Stimulated activated CD4-positive, alpha-beta T cell treated with anti-CD3 and anti-CD28 coated beads, Interleukin-15, amount 100 ng/mL, for 1 hour (primary cell): ENCODE data around the gene PRUNE2.
"Not testable (repeated sequence)": the region's sequence is repeated elsewhere in the genome, so short reads cannot be mapped to it uniquely, and the experiment has no call there.

ENCODE experiments used
- DNase-seq, 2 donors: peaks; one replicate each; pipeline ENCODE4 v3.0.0-alpha.2; 2020; ENCODE audit warnings: low read depth in 1 of 2, low spot score in 1 of 2

PRUNE2 gene

GRCh38 chr9:76607730-76608436, 298.0 kb downstream of the PRUNE2 start:
- DNase-seq, result no peak

- DNase-seq, result no peak
These were observed 300.5 kb downstream of the PRUNE2 start for GRCh38 chr9:76605321-76605900.

GRCh38 chr9:76603931-76604570, 301.9 kb downstream of the PRUNE2 start:
- no peak for DNase-seq

- DNase-seq, result no peak
These were observed 302.4 kb downstream of the PRUNE2 start for GRCh38 chr9:76603448-76603895.

GRCh38 chr9:76602199-76602598, 303.7 kb downstream of the PRUNE2 start:
- no peak for DNase-seq

GRCh38 chr9:76600007-76600615, 305.8 kb downstream of the PRUNE2 start:
- DNase-seq, result no peak

- DNase-seq, result no peak
These were observed 306.9 kb downstream of the PRUNE2 start for GRCh38 chr9:76598981-76599380.

- DNase-seq, result no peak
These were observed 310.3 kb downstream of the PRUNE2 start for GRCh38 chr9:76595645-76596044.

- no peak for DNase-seq
These were observed 311.0 kb downstream of the PRUNE2 start for GRCh38 chr9:76594764-76595424.

- DNase-seq, result not testable (repeated sequence)
These were observed 311.8 kb downstream of the PRUNE2 start for GRCh38 chr9:76593961-76594735.

GRCh38 chr9:76592974-76593347, 313.0 kb downstream of the PRUNE2 start:
- DNase-seq, result no peak

GRCh38 chr9:76592091-76592973, 313.6 kb downstream of the PRUNE2 start:
- DNase-seq, result no peak

GRCh38 chr9:76591256-76591950, 314.5 kb downstream of the PRUNE2 start:
- no peak for DNase-seq

GRCh38 chr9:76588316-76588715, 317.6 kb downstream of the PRUNE2 start:
- DNase-seq, result no peak

- no peak for DNase-seq
These were observed 319.3 kb downstream of the PRUNE2 start for GRCh38 chr9:76586390-76587314.

- DNase-seq, result no peak
These were observed 320.2 kb downstream of the PRUNE2 start for GRCh38 chr9:76585487-76586389.

GRCh38 chr9:76583256-76583655, 322.7 kb downstream of the PRUNE2 start:
- DNase-seq, result no peak
